ENCODE data around the gene COL7A1. TPM values are rescaled to one million over a fixed set of nuclear protein-coding genes. Genes with fewer than 3 reads are reported as not detected.

COL7A1 gene
- total RNA-seq, 2 donors from 2014 or later = 15.7 to 16.6 TPM

GRCh38 chr3:48543271-48543866, 51.8 kb downstream of the COL7A1 start:
- Mint-ChIP-seq H3K27me3 (ENCODE audit: insufficient read depth) (no peaks in the 10 kb centered on the region), H3K27ac (no peak overlapping the region), H3K36me3 (ENCODE audit: low read depth) (peaks cover 13% of the 10 kb centered on the region), H3K9me3 (no peaks in the 10 kb centered on the region), H3K4me1 (no peaks in the 10 kb centered on the region), H3K4me3 (no peak overlapping the region)
- H3K9me3 ChIP-seq (ENCODE audit: control insufficient read depth, low read length) = no peaks in the 10 kb centered on the region
- no peaks in the 10 kb centered on the region for H3K27me3 ChIP-seq (ENCODE audit: control insufficient read depth, insufficient read depth, low read length, poor library complexity, severe bottlenecking)
- no peaks in the 10 kb centered on the region for H3K4me1 ChIP-seq (ENCODE audit: control insufficient read depth, insufficient read depth, low read length)
- no peak overlapping the region for H3K9ac ChIP-seq (ENCODE audit: extremely low read depth, low read length, poor library complexity, severe bottlenecking)
- no peak for TF ChIP-seq CTCF (conservative IDR thresholded peaks at IDR 0.05)
- 93 to 96% methylated on average over 4 to 9 of the region's 9 CpGs for WGBS, 2 experiments (ENCODE audit: insufficient coverage in 1 of 2, insufficient read length in 1 of 2)
- H3K36me3 ChIP-seq (ENCODE audit: control insufficient read depth, insufficient read depth, low read length) = peaks cover 14% of the 10 kb centered on the region
- H3K27ac ChIP-seq (ENCODE audit: low read depth, low read length) = no peak overlapping the region
- no peak overlapping the region for H3K4me3 ChIP-seq (ENCODE audit: low read length)
- no peak for DNase-seq

GRCh38 chr3:48538451-48538850, 56.7 kb downstream of the COL7A1 start:
- no peaks in the 10 kb centered on the region for H3K4me1 ChIP-seq (ENCODE audit: control insufficient read depth, insufficient read depth, low read length)
- Mint-ChIP-seq H3K36me3 (ENCODE audit: low read depth) (peaks cover 29% of the 10 kb centered on the region), H3K4me1 (no peaks in the 10 kb centered on the region), H3K9me3 (no peaks in the 10 kb centered on the region), H3K27ac (peak overlapping the region; percentile 35), H3K4me3 (no peak overlapping the region), H3K27me3 (ENCODE audit: insufficient read depth) (no peaks in the 10 kb centered on the region)
- no peak overlapping the region for H3K9ac ChIP-seq (ENCODE audit: extremely low read depth, low read length, poor library complexity, severe bottlenecking)
- 91 to 92% methylated on average over 9 to 12 of the region's 12 CpGs for WGBS, 2 experiments (ENCODE audit: insufficient coverage in 1 of 2, insufficient read length in 1 of 2)
- H3K4me3 ChIP-seq (ENCODE audit: low read length) = no peak overlapping the region
- no peaks in the 10 kb centered on the region for H3K27me3 ChIP-seq (ENCODE audit: control insufficient read depth, insufficient read depth, low read length, poor library complexity, severe bottlenecking)
- no peak overlapping the region for H3K27ac ChIP-seq (ENCODE audit: low read depth, low read length)
- TF ChIP-seq CTCF (conservative IDR thresholded peaks at IDR 0.05) = no peak
- H3K36me3 ChIP-seq (ENCODE audit: control insufficient read depth, insufficient read depth, low read length) = no peaks in the 10 kb centered on the region
- DNase-seq = no peak
- no peaks in the 10 kb centered on the region for H3K9me3 ChIP-seq (ENCODE audit: control insufficient read depth, low read length)

GRCh38 chr3:48536785-48537184, 58.3 kb downstream of the COL7A1 start:
- Histone ChIP-seq H3K27me3 (ENCODE audit: control insufficient read depth, insufficient read depth, low read length, poor library complexity, severe bottlenecking) (no peaks in the 10 kb centered on the region), H3K27ac (ENCODE audit: low read depth, low read length) (no peak overlapping the region), H3K9me3 (ENCODE audit: control insufficient read depth, low read length) (no peaks in the 10 kb centered on the region), H3K4me3 (ENCODE audit: low read length) (no peak overlapping the region), H3K9ac (ENCODE audit: extremely low read depth, low read length, poor library complexity, severe bottlenecking) (no peak overlapping the region), H3K36me3 (ENCODE audit: control insufficient read depth, insufficient read depth, low read length) (no peaks in the 10 kb centered on the region), H3K4me1 (ENCODE audit: control insufficient read depth, insufficient read depth, low read length) (no peaks in the 10 kb centered on the region)
- no peak overlapping the region for H3K27ac Mint-ChIP-seq
- no peak for DNase-seq
- no peak overlapping the region for H3K4me3 Mint-ChIP-seq
- no peaks in the 10 kb centered on the region for H3K27me3 Mint-ChIP-seq (ENCODE audit: insufficient read depth)
- H3K4me1 Mint-ChIP-seq = no peaks in the 10 kb centered on the region
- TF ChIP-seq CTCF (conservative IDR thresholded peaks at IDR 0.05) = no peak
- no peaks in the 10 kb centered on the region for H3K9me3 Mint-ChIP-seq
- 95 to 96% methylated on average over 4 to 5 of the region's 5 CpGs for WGBS, 2 experiments (ENCODE audit: insufficient coverage in 1 of 2, insufficient read length in 1 of 2)
- peaks cover 33% of the 10 kb centered on the region for H3K36me3 Mint-ChIP-seq (ENCODE audit: low read depth)
